ENCODE measurements around the gene CEL. TPM values are rescaled to one million over a fixed set of nuclear protein-coding genes. Genes with fewer than 3 reads are reported as not detected.
"Not testable (repeated sequence)": the region's sequence is repeated elsewhere in the genome, so short reads cannot be mapped to it uniquely, and the experiment has no call there.

The CEL gene
- total RNA-seq, 1 donor from 2014 or later: 1.9 TPM

DNA sequence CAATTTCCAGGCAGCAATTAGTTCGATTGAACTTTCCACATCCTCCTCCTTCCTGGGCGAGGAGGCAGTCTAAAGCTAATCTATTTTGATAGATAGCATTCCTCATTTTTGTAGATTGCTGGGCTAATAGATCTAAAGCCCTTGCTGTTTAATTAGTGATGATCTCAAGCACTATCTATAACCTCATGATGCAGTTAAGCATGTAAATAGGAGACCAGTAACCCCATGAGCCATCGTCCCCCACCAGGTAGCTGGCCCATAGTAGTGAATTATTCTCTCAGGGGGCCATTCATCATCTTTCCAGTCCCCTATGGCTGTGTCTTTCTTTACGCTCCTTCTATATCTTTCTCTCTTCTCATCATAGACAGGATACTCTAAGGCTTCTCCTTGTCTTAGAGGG is 14.9 kb downstream of the CEL start:
- no peaks in the 10 kb centered on the region for H3K9me3 ChIP-seq (replicated peaks)
- no peak for DNase-seq
- H3K27me3 ChIP-seq (ENCODE audit: low read depth): no peaks in the 10 kb centered on the region
- H3K27ac ChIP-seq (replicated peaks): no peak overlapping the region
- TF ChIP-seq, protein P1, sequence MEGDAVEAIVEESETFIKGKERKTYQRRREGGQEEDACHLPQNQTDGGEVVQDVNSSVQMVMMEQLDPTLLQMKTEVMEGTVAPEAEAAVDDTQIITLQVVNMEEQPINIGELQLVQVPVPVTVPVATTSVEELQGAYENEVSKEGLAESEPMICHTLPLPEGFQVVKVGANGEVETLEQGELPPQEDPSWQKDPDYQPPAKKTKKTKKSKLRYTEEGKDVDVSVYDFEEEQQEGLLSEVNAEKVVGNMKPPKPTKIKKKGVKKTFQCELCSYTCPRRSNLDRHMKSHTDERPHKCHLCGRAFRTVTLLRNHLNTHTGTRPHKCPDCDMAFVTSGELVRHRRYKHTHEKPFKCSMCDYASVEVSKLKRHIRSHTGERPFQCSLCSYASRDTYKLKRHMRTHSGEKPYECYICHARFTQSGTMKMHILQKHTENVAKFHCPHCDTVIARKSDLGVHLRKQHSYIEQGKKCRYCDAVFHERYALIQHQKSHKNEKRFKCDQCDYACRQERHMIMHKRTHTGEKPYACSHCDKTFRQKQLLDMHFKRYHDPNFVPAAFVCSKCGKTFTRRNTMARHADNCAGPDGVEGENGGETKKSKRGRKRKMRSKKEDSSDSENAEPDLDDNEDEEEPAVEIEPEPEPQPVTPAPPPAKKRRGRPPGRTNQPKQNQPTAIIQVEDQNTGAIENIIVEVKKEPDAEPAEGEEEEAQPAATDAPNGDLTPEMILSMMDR (IDR thresholded peaks at IDR 0.05; ENCODE audit: borderline replicate concordance): no peak
- no peak overlapping the region for H3K4me3 ChIP-seq
- no peaks in the 10 kb centered on the region for H3K4me1 ChIP-seq
- intact Hi-C loops (cut with micrococcal nuclease): no loop called here
- H3K36me3 ChIP-seq: no peaks in the 10 kb centered on the region

DNA sequence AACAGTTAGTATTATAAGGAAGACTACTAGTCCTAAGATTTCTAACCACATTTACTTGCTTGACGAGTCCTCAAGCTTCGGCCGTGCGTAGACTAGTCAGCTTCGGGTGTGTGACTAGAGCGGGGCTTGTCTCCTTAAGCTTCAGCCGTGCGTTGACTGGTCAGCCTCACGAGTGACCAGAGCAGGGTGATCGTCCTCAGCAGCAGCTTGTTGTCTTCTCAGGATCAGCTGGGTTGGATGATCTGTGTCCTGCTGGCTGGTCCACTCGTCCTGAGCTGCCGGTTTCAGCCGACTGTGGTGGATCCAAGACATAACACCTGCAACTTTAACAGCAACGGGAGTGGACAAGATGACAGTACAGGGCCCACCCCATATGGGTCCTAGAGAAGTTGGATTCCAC is 16.7 kb downstream of the CEL start:
- no peak overlapping the region for H3K4me3 ChIP-seq
- intact Hi-C loops (cut with micrococcal nuclease): no loop called here
- DNase-seq: no peak

DNA sequence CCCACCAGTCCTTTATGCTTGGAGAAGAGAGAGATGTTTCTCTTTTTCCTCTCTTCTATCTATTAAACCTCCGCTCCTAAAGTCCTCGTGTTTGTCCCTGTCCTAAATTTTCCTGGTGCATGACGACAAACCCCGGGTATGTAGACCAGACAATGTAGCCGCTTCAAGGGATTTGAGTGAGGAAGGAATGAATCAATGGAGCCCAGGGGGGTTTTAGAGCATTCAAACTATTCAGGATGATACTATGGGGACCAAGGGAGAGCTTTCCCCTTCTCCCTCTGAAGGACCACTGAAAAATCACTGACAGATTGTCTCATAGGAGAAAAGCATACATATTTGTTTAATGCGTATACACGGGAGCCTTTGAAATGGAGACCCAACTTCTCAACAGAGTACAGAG is 18.4 kb downstream of the CEL start:
- Histone ChIP-seq H3K27ac (replicated peaks) (no peak overlapping the region), H3K36me3 (no peaks in the 10 kb centered on the region), H3K9me3 (replicated peaks) (no peaks in the 10 kb centered on the region), H3K4me3 (no peak overlapping the region), H3K27me3 (ENCODE audit: low read depth) (no peaks in the 10 kb centered on the region), H3K4me1 (no peaks in the 10 kb centered on the region)
- no peak for DNase-seq
- intact Hi-C loops (cut with micrococcal nuclease): no loop called here
- TF ChIP-seq, protein P1 (IDR thresholded peaks at IDR 0.05; ENCODE audit: borderline replicate concordance): no peak

More for the DNA sequence above, 16.7 kb downstream of the CEL start:
- Histone ChIP-seq H3K27me3 (ENCODE audit: low read depth) (no peaks in the 10 kb centered on the region), H3K27ac (replicated peaks) (no peak overlapping the region), H3K36me3 (no peaks in the 10 kb centered on the region), H3K4me1 (no peaks in the 10 kb centered on the region), H3K9me3 (replicated peaks) (no peaks in the 10 kb centered on the region)
- TF ChIP-seq, protein P1 (IDR thresholded peaks at IDR 0.05; ENCODE audit: borderline replicate concordance): no peak

DNA sequence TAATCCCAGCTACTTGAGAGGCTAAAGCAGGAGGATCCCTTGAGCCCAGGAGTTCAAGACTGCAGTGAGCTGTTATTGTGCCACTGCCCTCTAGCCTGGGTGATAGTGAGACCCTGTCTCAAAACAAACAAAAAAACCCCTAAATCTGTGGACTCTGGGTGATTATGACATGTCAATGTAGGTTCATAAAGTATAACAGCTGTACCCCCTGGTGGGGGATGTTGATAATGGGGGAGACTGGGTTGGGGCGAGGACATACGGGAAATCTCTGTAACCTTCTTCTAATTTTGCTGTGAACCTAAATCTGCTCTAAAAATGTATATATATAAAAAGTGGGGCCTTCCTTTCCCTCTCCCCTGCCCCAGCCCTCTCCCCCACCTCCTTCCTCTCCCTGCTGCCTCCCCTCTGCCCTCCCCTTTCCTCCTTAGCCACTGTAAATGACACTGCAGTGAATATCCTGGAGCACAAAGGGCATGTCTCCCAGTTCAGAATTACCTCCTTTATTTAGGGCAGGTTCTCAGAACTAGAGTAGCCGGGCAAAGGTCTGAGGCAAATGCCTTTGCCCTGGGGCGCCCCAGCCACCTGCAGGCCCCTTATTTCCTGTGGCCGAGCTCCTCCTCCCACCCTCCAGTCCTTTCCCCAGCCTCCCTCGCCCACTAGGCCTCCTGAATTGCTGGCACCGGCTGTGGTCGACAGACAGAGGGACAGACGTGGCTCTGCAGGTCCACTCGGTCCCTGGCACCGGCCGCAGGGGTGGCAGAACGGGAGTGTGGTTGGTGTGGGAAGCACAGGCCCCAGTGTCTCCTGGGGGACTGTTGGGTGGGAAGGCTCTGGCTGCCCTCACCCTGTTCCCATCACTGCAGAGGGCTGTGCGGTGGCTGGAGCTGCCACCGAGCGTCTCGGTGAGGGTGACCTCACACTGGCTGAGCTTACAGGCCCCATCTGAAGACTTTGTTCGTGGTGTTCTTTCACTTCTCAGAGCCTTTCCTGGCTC is 19.3 kb downstream of the CEL start:
- H3K4me1 ChIP-seq; H3K27ac ChIP-seq (replicated peaks); intact Hi-C loops (cut with micrococcal nuclease); H3K36me3 ChIP-seq; H3K27me3 ChIP-seq (ENCODE audit: low read depth); DNase-seq; H3K4me3 ChIP-seq; H3K9me3 ChIP-seq (replicated peaks): not testable (repeated sequence)

DNA sequence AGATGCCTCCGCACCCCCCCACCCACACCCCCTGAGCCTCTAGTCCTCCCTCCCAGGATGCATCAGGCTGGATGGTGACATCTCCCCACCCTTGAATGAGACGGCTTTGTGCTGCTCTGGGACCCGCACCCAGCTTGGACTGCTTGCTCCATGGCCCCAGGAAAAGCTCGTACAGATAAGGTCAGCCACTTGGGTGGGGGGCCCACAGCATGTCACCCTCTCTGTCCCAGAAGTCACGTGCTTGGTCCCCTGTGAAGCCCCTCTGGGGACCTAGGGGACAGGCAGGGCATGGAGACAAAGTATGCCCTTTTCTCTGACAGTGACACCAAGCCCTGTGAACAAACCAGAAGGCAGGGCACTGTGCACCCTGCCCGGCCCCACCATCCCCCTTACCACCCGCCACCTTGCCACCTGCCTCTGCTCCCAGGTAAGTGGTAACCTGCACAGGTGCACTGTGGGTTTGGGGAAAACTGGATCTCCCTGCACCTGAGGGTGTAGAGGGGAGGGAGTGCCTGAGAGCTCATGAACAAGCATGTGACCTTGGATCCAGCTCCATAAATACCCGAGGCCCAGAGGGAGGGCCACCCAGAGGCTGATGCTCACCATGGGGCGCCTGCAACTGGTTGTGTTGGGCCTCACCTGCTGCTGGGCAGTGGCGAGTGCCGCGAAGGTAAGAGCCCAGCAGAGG is 20.3 kb downstream of the CEL start:
- DNase-seq; H3K36me3 ChIP-seq; H3K4me1 ChIP-seq; H3K27ac ChIP-seq (replicated peaks); intact Hi-C loops (cut with micrococcal nuclease); H3K9me3 ChIP-seq (replicated peaks); H3K4me3 ChIP-seq; H3K27me3 ChIP-seq (ENCODE audit: low read depth): not testable (repeated sequence)

DNA sequence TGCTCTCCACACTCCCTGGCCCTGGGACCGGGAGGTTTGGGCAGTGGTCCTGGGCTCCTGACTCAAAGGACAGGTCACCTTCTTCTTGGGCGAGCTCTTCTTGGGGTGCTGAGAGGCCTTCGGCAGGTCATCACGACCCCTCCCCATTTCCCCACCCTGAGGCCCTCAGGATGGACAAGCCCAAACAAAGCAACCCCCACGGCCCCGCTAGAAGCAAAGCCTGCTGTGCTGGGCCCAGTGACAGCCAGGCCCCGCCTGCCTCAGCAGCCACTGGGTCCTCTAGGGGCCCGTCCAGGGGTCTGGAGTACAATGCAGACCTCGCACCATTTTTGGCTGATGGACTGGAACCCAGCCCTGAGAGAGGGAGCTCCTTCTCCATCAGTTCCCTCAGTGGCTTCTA is 21.9 kb downstream of the CEL start:
- H3K4me3 ChIP-seq; H3K27me3 ChIP-seq (ENCODE audit: low read depth); intact Hi-C loops (cut with micrococcal nuclease); DNase-seq; H3K4me1 ChIP-seq; H3K27ac ChIP-seq (replicated peaks); H3K9me3 ChIP-seq (replicated peaks); H3K36me3 ChIP-seq: not testable (repeated sequence)

DNA sequence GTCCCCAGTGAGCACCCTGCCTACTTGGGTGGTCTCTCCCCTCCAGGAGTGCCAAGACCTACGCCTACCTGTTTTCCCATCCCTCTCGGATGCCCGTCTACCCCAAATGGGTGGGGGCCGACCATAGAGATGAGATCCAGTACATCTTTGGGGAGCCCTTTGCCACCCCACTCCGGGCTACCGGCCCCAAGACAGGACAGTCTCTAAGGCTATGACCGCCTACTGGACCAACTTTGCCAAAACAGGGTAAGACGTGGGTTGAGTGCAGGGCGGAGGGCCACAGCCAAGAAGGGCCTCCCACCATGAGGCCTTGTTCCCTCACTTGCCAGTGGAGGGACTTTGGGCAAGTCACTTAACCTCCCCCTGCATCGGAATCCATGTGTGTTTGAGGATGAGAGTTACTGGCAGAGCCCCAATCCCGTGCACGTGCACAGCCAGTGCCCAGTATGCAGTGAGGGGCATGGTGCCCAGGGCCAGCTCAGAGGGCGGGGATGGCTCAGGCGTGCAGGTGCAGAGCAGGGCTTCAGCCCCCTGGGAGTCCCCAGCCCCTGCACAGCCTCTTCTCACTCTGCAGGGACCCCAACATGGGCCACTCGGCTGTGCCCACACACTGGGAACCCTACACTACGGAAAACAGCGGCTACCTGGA is 24.6 kb downstream of the CEL start:
- H3K4me3 ChIP-seq; H3K9me3 ChIP-seq (replicated peaks); intact Hi-C loops (cut with micrococcal nuclease); H3K27ac ChIP-seq (replicated peaks); H3K36me3 ChIP-seq; H3K27me3 ChIP-seq (ENCODE audit: low read depth); DNase-seq: not testable (repeated sequence)
- peaks cover 19% of the 10 kb centered on the region for H3K4me1 ChIP-seq

All from left ventricle myocardium inferior (tissue), 1 donor.